Measurements from ENCODE around the gene CLIC1. TPM values are rescaled to one million over a fixed set of nuclear protein-coding genes. Genes with fewer than 3 reads are reported as not detected.

Gene CLIC1
- polyA plus RNA-seq, 4 donors = 400 to 576 (median 535) TPM

- no peaks in the 10 kb centered on the region for H3K9me3 ChIP-seq (ENCODE audit: control insufficient read depth in 2 of 2, insufficient read depth in 1 of 2, low read depth in 1 of 2, low read length in 1 of 2)
- DNase-seq (peak; percentile 49 to 55), FAIRE-seq (no peak)
- H3K4me1 ChIP-seq (ENCODE audit: control insufficient read depth in 3 of 3, insufficient read depth in 2 of 3, low read depth in 1 of 3, low read length in 2 of 3) = peaks cover 0 to 21% (median 4%) of the 10 kb centered on the region in 3 donors
- peaks cover 0 to 36% (median 4%) of the 10 kb centered on the region in 3 donors for H3K36me3 ChIP-seq (ENCODE audit: control insufficient read depth in 3 of 3, insufficient read depth in 2 of 3, low read depth in 1 of 3, low read length in 3 of 3)
- peak overlapping the region in 2 of 3 donors; percentile 97 to 98 for H3K27ac ChIP-seq (ENCODE audit: low read depth in 1 of 3, low read length in 2 of 3)
- peak overlapping the region; percentile 46 to 88 (median 69) for H3K4me3 ChIP-seq (ENCODE audit: low read depth in 1 of 3, low read length in 3 of 3)
- 19 to 27% (median 25%) methylated on average over 7 of the region's 7 CpGs for WGBS, 3 donors
- H3K27me3 ChIP-seq (ENCODE audit: control insufficient read depth in 3 of 3, insufficient read depth in 3 of 3, low read length in 3 of 3) = no peaks in the 10 kb centered on the region
These were observed 34.5 kb downstream of the CLIC1 start for GRCh38 chr6:31701666-31702404.

- peak overlapping the region in 2 of 3 donors; percentile 21 to 39 for H3K27ac ChIP-seq (ENCODE audit: low read depth in 1 of 3, low read length in 2 of 3)
These were observed 35.5 kb downstream of the CLIC1 start for GRCh38 chr6:31700740-31701401.

GRCh38 chr6:31697555-31697954, 38.8 kb downstream of the CLIC1 start:
- FAIRE-seq (no peak), DNase-seq (no peak)
- 47 to 62% (median 48%) methylated on average over 3 of the region's 3 CpGs for WGBS, 3 donors
- Histone ChIP-seq H3K9me3 (ENCODE audit: control insufficient read depth in 2 of 2, insufficient read depth in 1 of 2, low read depth in 1 of 2, low read length in 1 of 2) (no peaks in the 10 kb centered on the region), H3K27me3 (ENCODE audit: control insufficient read depth in 3 of 3, insufficient read depth in 3 of 3, low read length in 3 of 3) (no peaks in the 10 kb centered on the region), H3K4me3 (ENCODE audit: low read depth in 1 of 3, low read length in 3 of 3) (no peak overlapping the region), H3K36me3 (ENCODE audit: control insufficient read depth in 3 of 3, insufficient read depth in 2 of 3, low read depth in 1 of 3, low read length in 3 of 3) (peaks cover 7 to 76% (median 9%) of the 10 kb centered on the region in 3 donors), H3K4me1 (ENCODE audit: control insufficient read depth in 3 of 3, insufficient read depth in 2 of 3, low read depth in 1 of 3, low read length in 2 of 3) (peaks cover 0 to 18% (median 4%) of the 10 kb centered on the region in 3 donors), H3K27ac (ENCODE audit: low read depth in 1 of 3, low read length in 2 of 3) (no peak overlapping the region)

More at GRCh38 chr6:31700740-31701401, 35.5 kb downstream of the CLIC1 start:
- WGBS, 3 donors = 45 to 72% (median 64%) methylated on average over 5 of the region's 5 CpGs
- peaks cover 0 to 45% (median 4%) of the 10 kb centered on the region in 3 donors for H3K36me3 ChIP-seq (ENCODE audit: control insufficient read depth in 3 of 3, insufficient read depth in 2 of 3, low read depth in 1 of 3, low read length in 3 of 3)
- FAIRE-seq (no peak), DNase-seq (peak in 1 of 2 donors; percentile 50)
- no peak overlapping the region for H3K4me3 ChIP-seq (ENCODE audit: low read depth in 1 of 3, low read length in 3 of 3)
- H3K9me3 ChIP-seq (ENCODE audit: control insufficient read depth in 2 of 2, insufficient read depth in 1 of 2, low read depth in 1 of 2, low read length in 1 of 2) = no peaks in the 10 kb centered on the region
- no peaks in the 10 kb centered on the region for H3K27me3 ChIP-seq (ENCODE audit: control insufficient read depth in 3 of 3, insufficient read depth in 3 of 3, low read length in 3 of 3)
- H3K4me1 ChIP-seq (ENCODE audit: control insufficient read depth in 3 of 3, insufficient read depth in 2 of 3, low read depth in 1 of 3, low read length in 2 of 3) = peaks cover 0 to 21% (median 4%) of the 10 kb centered on the region in 3 donors

DNA sequence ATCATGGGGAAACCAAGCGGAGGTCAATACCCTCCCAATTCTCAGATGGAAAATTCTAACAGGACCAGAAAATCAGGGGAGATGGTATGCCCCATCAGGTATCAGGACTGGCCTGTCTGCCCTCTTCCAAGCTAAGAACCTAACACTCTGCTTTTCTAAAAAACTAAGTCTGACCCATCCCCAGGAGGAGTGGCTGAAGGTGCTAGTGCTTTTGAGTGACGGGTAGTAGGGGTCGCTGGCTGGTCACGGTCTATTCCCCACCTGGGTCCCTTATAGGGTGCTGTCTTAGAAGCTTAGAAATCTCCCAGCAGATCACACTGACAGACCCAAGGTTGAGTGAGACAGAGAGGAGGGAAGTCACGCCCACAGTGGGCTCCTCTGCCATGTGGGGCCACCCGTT, 42.8 kb downstream of the CLIC1 start:
- FAIRE-seq = no peak
- Histone ChIP-seq H3K4me3 (ENCODE audit: low read depth in 1 of 3, low read length in 3 of 3) (no peak overlapping the region), H3K36me3 (ENCODE audit: control insufficient read depth in 3 of 3, insufficient read depth in 2 of 3, low read depth in 1 of 3, low read length in 3 of 3) (peaks cover 9 to 86% (median 14%) of the 10 kb centered on the region in 3 donors), H3K9me3 (ENCODE audit: control insufficient read depth in 2 of 2, insufficient read depth in 1 of 2, low read depth in 1 of 2, low read length in 1 of 2) (no peaks in the 10 kb centered on the region), H3K27me3 (ENCODE audit: control insufficient read depth in 3 of 3, insufficient read depth in 3 of 3, low read length in 3 of 3) (no peaks in the 10 kb centered on the region), H3K27ac (ENCODE audit: low read depth in 1 of 3, low read length in 2 of 3) (no peak overlapping the region), H3K4me1 (ENCODE audit: control insufficient read depth in 3 of 3, insufficient read depth in 2 of 3, low read depth in 1 of 3, low read length in 2 of 3) (peaks cover 0 to 15% (median 0%) of the 10 kb centered on the region in 3 donors)
- 93 to 95% (median 94%) methylated on average over 6 of the region's 6 CpGs for WGBS, 3 donors
- DNase-seq = no peak

DNA sequence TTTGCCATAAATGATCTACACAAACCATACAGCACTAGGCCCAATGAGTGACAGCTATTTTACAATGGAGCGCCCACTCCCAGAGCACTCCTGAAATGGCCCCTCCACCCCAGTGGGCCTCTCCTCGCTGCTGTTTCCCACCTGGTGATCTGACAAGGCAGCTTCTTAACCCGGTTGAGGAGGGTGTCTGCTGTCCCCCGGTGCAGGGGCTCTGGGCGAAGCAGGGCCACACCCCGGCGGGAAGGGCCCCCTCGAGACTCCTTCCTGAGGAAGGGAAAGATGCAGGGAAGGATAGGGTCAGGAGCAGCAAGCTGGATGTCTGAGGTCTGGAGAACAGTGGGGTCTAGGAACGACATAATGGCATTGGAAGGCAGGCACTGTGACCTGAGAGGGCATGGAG, 43.4 kb downstream of the CLIC1 start:
- Histone ChIP-seq H3K4me1 (ENCODE audit: control insufficient read depth in 3 of 3, insufficient read depth in 2 of 3, low read depth in 1 of 3, low read length in 2 of 3) (peaks cover 0 to 15% (median 0%) of the 10 kb centered on the region in 3 donors), H3K4me3 (ENCODE audit: low read depth in 1 of 3, low read length in 3 of 3) (no peak overlapping the region), H3K27me3 (ENCODE audit: control insufficient read depth in 3 of 3, insufficient read depth in 3 of 3, low read length in 3 of 3) (no peaks in the 10 kb centered on the region), H3K36me3 (ENCODE audit: control insufficient read depth in 3 of 3, insufficient read depth in 2 of 3, low read depth in 1 of 3, low read length in 3 of 3) (peaks cover 9 to 91% (median 14%) of the 10 kb centered on the region in 3 donors), H3K9me3 (ENCODE audit: control insufficient read depth in 2 of 2, insufficient read depth in 1 of 2, low read depth in 1 of 2, low read length in 1 of 2) (no peaks in the 10 kb centered on the region), H3K27ac (ENCODE audit: low read depth in 1 of 3, low read length in 2 of 3) (no peak overlapping the region)
- no peak for DNase-seq
- WGBS, 3 donors = 91 to 96% (median 93%) methylated on average over 8 to 9 of the region's 9 CpGs
- no peak for FAIRE-seq

DNA sequence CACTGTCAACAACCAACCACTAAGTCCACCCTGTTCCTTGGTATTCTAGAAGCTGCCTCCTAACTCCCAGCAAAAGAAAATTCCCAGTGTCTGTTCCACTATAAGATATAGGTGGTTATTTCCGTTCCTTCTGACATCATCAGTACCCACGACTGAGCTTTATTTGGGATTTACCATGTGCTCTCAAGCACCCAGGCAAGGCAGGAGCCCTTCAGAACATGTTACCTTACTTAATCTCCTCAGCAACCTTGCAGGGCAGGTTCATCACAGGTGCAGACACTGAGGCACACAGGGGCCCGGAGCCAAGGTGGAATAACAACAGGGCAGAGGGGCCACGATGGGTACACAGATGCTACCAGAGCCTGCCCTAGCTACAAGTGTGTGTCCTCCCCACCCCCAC, 44.0 kb downstream of the CLIC1 start:
- FAIRE-seq = no peak
- DNase-seq = no peak
- H3K36me3 ChIP-seq (ENCODE audit: control insufficient read depth in 3 of 3, insufficient read depth in 2 of 3, low read depth in 1 of 3, low read length in 3 of 3) = peaks cover 8 to 91% (median 14%) of the 10 kb centered on the region in 3 donors
- H3K27me3 ChIP-seq (ENCODE audit: control insufficient read depth in 3 of 3, insufficient read depth in 3 of 3, low read length in 3 of 3) = no peaks in the 10 kb centered on the region
- H3K9me3 ChIP-seq (ENCODE audit: control insufficient read depth in 2 of 2, insufficient read depth in 1 of 2, low read depth in 1 of 2, low read length in 1 of 2) = no peaks in the 10 kb centered on the region
- no peak overlapping the region for H3K4me3 ChIP-seq (ENCODE audit: low read depth in 1 of 3, low read length in 3 of 3)
- H3K4me1 ChIP-seq (ENCODE audit: control insufficient read depth in 3 of 3, insufficient read depth in 2 of 3, low read depth in 1 of 3, low read length in 2 of 3) = peaks cover 0 to 15% (median 0%) of the 10 kb centered on the region in 3 donors
- no peak overlapping the region for H3K27ac ChIP-seq (ENCODE audit: low read depth in 1 of 3, low read length in 2 of 3)
- 82 to 89% (median 88%) methylated on average over 4 of the region's 4 CpGs for WGBS, 3 donors

GRCh38 chr6:31691564-31692108, 44.7 kb downstream of the CLIC1 start:
- Histone ChIP-seq H3K9me3 (ENCODE audit: control insufficient read depth in 2 of 2, insufficient read depth in 1 of 2, low read depth in 1 of 2, low read length in 1 of 2) (no peaks in the 10 kb centered on the region), H3K27me3 (ENCODE audit: control insufficient read depth in 3 of 3, insufficient read depth in 3 of 3, low read length in 3 of 3) (no peaks in the 10 kb centered on the region), H3K27ac (ENCODE audit: low read depth in 1 of 3, low read length in 2 of 3) (no peak overlapping the region), H3K4me3 (ENCODE audit: low read depth in 1 of 3, low read length in 3 of 3) (no peak overlapping the region), H3K36me3 (ENCODE audit: control insufficient read depth in 3 of 3, insufficient read depth in 2 of 3, low read depth in 1 of 3, low read length in 3 of 3) (peaks cover 8 to 93% (median 14%) of the 10 kb centered on the region in 3 donors), H3K4me1 (ENCODE audit: control insufficient read depth in 3 of 3, insufficient read depth in 2 of 3, low read depth in 1 of 3, low read length in 2 of 3) (peaks cover 0 to 15% (median 0%) of the 10 kb centered on the region in 3 donors)
- WGBS, 3 donors = 95% methylated on average over 12 of the region's 12 CpGs
- no peak for DNase-seq
- no peak for FAIRE-seq

DNA sequence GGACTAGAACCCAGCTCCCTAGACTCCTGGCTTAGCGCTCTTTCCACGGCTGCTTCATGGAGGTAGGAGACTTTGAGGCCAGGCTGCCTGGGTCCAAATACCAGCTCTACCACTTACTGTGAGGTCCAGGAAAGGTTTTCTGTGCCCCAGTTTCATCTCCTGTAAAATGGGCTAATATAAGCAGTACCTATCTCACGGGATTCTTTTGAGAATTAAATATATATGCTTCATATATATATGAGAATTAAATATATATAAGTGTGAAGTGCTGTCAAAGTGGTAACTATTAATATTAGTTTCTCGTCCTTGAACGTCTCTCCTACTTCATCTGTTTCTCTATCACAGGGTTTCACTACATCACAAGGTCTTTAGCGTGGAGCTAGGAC, 45.3 kb downstream of the CLIC1 start:
- no peaks in the 10 kb centered on the region for H3K9me3 ChIP-seq (ENCODE audit: control insufficient read depth in 2 of 2, insufficient read depth in 1 of 2, low read depth in 1 of 2, low read length in 1 of 2)
- no peak for FAIRE-seq
- no peak for DNase-seq
- WGBS, 3 donors = 83 to 90% (median 89%) methylated on average over 6 of the region's 6 CpGs
- H3K36me3 ChIP-seq (ENCODE audit: control insufficient read depth in 3 of 3, insufficient read depth in 2 of 3, low read depth in 1 of 3, low read length in 3 of 3) = peaks cover 13 to 94% (median 16%) of the 10 kb centered on the region in 3 donors
- H3K27ac ChIP-seq (ENCODE audit: low read depth in 1 of 3, low read length in 2 of 3) = peak overlapping the region in 2 of 3 donors; percentile 71 to 92
- H3K4me1 ChIP-seq (ENCODE audit: control insufficient read depth in 3 of 3, insufficient read depth in 2 of 3, low read depth in 1 of 3, low read length in 2 of 3) = peaks cover 0 to 15% (median 0%) of the 10 kb centered on the region in 3 donors
- no peak overlapping the region for H3K4me3 ChIP-seq (ENCODE audit: low read depth in 1 of 3, low read length in 3 of 3)
- no peaks in the 10 kb centered on the region for H3K27me3 ChIP-seq (ENCODE audit: control insufficient read depth in 3 of 3, insufficient read depth in 3 of 3, low read length in 3 of 3)

Data from small intestine (tissue), 7 donors.